Sigmoid colon (tissue), 7 donors: ENCODE results near the gene GTF3C5. TPM values are rescaled to one million over a fixed set of nuclear protein-coding genes. Genes with fewer than 3 reads are reported as not detected.
"Not testable (repeated sequence)": the region's sequence is repeated elsewhere in the genome, so short reads cannot be mapped to it uniquely, and the experiment has no call there.

Source experiments
- DNase-seq: peaks from one replicate; pipeline ENCODE4 v3.0.0-alpha.2; 2019
- H3K27ac ChIP-seq, 4 donors: fragments of 200-600 bp; sonication (generic); one replicate each; pipeline ENCODE4 v1.5.1; 2016 to 2019; ENCODE audit warnings: mild to moderate bottlenecking in 1 of 4
- H3K27me3 ChIP-seq, 3 donors: fragments of 200-600 bp; sonication (generic); one replicate each; pipeline ENCODE4 v1.5.1; 2019; ENCODE audit warnings: mild to moderate bottlenecking in 1 of 3
- H3K36me3 ChIP-seq, 4 donors: fragments of 200-600 bp; sonication (generic); one replicate each; pipeline ENCODE4 v1.5.1; 2016 to 2019
- H3K4me1 ChIP-seq, 4 donors: fragments of 200-600 bp; sonication (generic); one replicate each; pipeline ENCODE4 v1.5.1; 2017 to 2019
- H3K4me3 ChIP-seq, 4 donors: fragments of 200-600 bp; sonication (generic); one replicate each; pipeline ENCODE4 v1.5.1; 2017 to 2019; ENCODE audit warnings: mild to moderate bottlenecking in 2 of 4, moderate library complexity in 1 of 4
- H3K9me3 ChIP-seq, 4 donors: fragments of 200-600 bp in 3 of 4; sonication (generic) in 3 of 4; one replicate each; pipeline versions ENCODE4 v1.5.1 to v1.6.1; 2013 to 2019
- EP300 ChIP-seq, 4 donors: sonication (generic); formaldehyde crosslinking; IDR thresholded peaks; one replicate each; pipeline ENCODE4 v1.6.1; 2017; ENCODE audit warnings: antibody characterized with exemption in 4 of 4
- POLR2A ChIP-seq, 2 donors: fragments of 450-650 bp; IDR thresholded peaks; one replicate each; pipeline ENCODE4 v1.6.1; 2016; ENCODE audit warnings: antibody characterized with exemption in 2 of 2, mild to moderate bottlenecking in 2 of 2, moderate library complexity in 2 of 2
- POLR2AphosphoS5 ChIP-seq, 4 donors: sonication (generic); formaldehyde crosslinking; IDR thresholded peaks; one replicate each; pipeline ENCODE4 v1.6.1; 2017; ENCODE audit warnings: antibody characterized with exemption in 4 of 4
- WGBS, 2 donors: extraction: QIAGEN DNeasy Blood & Tissue Kit; methylation state at CpG; one replicate each; pipeline ENCODE4 v1.1.7; 2013; 5-methylcytosine and 5-hydroxymethylcytosine counted together
- intact Hi-C: fragments of 100-400 bp; cut with DNase I; formaldehyde crosslinking; loops from one replicate; pipeline ENCODE4 v1.15.1; 2023
- polyA plus RNA-seq, 3 donors: library from polyadenylated mRNA; stranded (reverse); fragments of 200-250 nt; gene quantifications; one replicate each; pipeline ENCODE4 v1.2.3, GENCODE V29; 2013
- total RNA-seq, 4 donors: library from RNA; depleted of rRNA; stranded (reverse); fragments of >200 nt; gene quantifications; one replicate each; pipeline ENCODE4 v1.1.0, GENCODE V29; 2016
- TF ChIP-seq, protein P1 (sequence below), 4 experiments: fragments of 450-650 bp in 3 of 4; fragments of 200-600 bp in 1 of 4; IDR thresholded peaks; one replicate each; pipeline ENCODE4 v1.5.1; 2016 to 2019; ENCODE audit warnings: antibody characterized with exemption in 4 of 4, mild to moderate bottlenecking in 3 of 4, moderate library complexity in 2 of 4
- donor health status: healthy with polysubstance abuse.
- donor health status: Bipolar disorder and iron deficiency.
- donor health status: healthy.

The GTF3C5 gene
- total and polyA plus RNA-seq, 7 donors: 25.8 to 52.7 (median 47.1) TPM

DNA sequence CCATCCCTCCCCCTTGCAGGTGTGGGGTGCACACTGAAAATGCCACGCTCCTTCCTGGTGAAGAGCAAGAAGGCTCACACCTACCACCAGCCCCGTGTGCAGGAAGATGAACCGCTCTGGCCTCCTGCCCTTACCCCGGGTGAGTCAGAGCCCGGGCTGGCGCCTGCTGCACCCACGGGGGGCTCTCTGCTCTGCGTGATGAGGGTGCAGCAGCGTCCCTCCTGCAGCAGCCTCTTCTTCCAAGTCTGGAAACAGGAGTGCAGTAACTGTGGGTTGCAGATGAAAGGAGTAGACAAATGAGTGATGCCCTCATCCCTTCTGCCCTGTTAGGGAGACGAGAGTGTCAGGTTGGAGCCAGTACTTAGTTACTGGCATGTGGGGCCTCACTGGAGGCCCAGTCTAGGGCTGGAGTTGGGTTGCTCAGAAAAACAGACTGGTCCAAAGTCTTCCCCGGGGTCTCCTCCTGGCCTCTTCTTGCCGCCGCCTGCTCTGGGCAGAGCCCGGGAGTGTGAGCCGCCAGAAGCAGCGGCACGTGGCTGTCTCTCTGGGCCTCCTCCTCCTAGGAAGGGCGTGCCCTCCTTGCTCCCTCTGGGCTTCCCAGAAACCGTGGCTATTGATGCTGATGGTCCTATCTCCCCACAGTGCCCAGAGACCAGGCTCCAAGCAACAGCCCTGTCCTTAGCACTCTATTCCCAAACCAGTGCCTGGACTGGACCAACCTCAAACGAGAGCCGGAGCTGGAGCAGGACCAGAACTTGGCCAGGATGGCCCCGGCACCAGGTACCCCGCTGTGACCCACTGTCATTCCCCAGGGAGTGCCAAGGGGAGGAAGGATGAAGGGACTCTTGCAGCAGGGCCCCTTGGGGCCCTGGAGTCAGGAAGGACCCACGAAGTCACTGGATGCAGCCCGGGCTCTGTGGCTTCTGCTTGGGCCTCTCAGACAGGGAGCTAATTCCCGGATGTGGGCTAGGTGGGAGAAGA lies 43.9 kb upstream of the GTF3C5 start:
- Histone ChIP-seq H3K4me1 (no peaks in the 10 kb centered on the region), H3K4me3 (no peak overlapping the region), H3K27ac (no peak overlapping the region), H3K27me3 (peaks cover 0 to 45% (median 10%) of the 10 kb centered on the region in 3 donors), H3K36me3 (no peaks in the 10 kb centered on the region), H3K9me3 (no peaks in the 10 kb centered on the region)
- no peak for TF ChIP-seq POLR2A (IDR thresholded peaks at IDR 0.05)
- TF ChIP-seq EP300 (IDR thresholded peaks at IDR 0.05): no peak
- TF ChIP-seq, protein P1, sequence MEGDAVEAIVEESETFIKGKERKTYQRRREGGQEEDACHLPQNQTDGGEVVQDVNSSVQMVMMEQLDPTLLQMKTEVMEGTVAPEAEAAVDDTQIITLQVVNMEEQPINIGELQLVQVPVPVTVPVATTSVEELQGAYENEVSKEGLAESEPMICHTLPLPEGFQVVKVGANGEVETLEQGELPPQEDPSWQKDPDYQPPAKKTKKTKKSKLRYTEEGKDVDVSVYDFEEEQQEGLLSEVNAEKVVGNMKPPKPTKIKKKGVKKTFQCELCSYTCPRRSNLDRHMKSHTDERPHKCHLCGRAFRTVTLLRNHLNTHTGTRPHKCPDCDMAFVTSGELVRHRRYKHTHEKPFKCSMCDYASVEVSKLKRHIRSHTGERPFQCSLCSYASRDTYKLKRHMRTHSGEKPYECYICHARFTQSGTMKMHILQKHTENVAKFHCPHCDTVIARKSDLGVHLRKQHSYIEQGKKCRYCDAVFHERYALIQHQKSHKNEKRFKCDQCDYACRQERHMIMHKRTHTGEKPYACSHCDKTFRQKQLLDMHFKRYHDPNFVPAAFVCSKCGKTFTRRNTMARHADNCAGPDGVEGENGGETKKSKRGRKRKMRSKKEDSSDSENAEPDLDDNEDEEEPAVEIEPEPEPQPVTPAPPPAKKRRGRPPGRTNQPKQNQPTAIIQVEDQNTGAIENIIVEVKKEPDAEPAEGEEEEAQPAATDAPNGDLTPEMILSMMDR (IDR thresholded peaks at IDR 0.05): no peak
- TF ChIP-seq POLR2AphosphoS5 (IDR thresholded peaks at IDR 0.05): no peak
- WGBS, 2 donors: 28 to 51% methylated on average over 26 of the region's 26 CpGs
- DNase-seq: no peak
- intact Hi-C loops: no loop called here

DNA sequence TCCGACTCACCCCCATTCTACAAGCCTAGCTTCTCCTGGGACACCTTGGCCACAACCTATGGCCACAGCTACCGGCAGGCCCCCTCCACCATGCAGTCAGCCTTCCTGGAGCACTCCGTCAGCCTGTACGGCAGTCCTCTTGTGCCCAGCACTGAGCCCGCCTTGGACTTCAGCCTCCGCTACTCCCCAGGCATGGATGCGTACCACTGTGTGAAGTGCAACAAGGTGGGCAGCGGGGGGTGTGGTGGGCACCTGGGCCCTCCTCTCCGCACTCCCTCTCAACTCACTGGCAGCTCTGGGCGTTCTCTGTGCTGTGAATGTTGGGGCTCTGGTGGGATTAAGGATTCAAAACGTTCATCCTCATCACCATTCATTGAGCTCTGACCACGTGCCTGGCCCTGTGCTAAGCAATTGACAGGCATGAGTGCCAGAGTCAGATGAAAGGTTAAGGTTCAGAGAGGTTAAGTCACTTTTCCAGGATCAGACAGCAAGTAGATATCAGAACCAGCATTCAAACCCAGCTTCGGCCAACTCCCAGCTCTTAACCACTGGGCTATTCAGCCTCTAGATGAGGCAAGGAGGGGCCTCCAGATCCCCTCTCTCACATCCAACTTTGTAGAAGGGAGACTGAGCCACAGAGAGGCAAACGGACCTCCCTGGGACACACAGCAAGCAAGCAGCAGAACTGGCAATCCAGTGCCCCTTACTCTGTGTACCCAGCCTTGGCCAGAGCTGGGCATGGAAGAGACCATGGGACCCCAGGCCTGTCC lies 42.4 kb upstream of the GTF3C5 start:
- TF ChIP-seq EP300 (IDR thresholded peaks at IDR 0.05) (no peak), POLR2A (IDR thresholded peaks at IDR 0.05) (no peak), POLR2AphosphoS5 (IDR thresholded peaks at IDR 0.05) (no peak)
- TF ChIP-seq, protein P1 (IDR thresholded peaks at IDR 0.05): no peak
- H3K4me1 ChIP-seq: no peaks in the 10 kb centered on the region
- intact Hi-C loops: no loop called here
- WGBS, 2 donors: 78 to 84% methylated on average over 14 of the region's 14 CpGs
- H3K27ac ChIP-seq: no peak overlapping the region
- DNase-seq: no peak
- no peak overlapping the region for H3K4me3 ChIP-seq
- H3K27me3 ChIP-seq: peaks cover 1 to 51% (median 20%) of the 10 kb centered on the region in 3 donors
- H3K9me3 ChIP-seq: no peaks in the 10 kb centered on the region
- no peaks in the 10 kb centered on the region for H3K36me3 ChIP-seq

DNA sequence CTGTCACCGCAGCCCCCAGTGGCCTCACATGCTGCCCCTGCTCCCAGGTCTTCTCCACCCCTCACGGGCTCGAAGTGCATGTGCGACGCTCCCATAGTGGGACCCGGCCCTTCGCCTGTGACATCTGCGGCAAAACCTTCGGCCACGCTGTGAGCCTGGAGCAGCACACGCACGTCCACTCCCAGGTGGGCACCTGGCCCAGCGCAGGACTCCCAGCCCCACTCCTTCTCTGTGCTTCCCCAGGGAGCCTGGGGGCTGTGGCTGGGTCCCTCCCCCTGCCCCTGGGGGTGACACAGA lies 41.8 kb upstream of the GTF3C5 start:
- intact Hi-C loops: no loop called here
- Histone ChIP-seq H3K4me3 (no peak overlapping the region), H3K36me3 (no peaks in the 10 kb centered on the region), H3K4me1 (no peaks in the 10 kb centered on the region), H3K9me3 (no peaks in the 10 kb centered on the region), H3K27me3 (peaks cover 6 to 57% (median 23%) of the 10 kb centered on the region in 3 donors), H3K27ac (no peak overlapping the region)
- no peak for TF ChIP-seq POLR2AphosphoS5 (IDR thresholded peaks at IDR 0.05)
- TF ChIP-seq, protein P1 (IDR thresholded peaks at IDR 0.05): no peak
- TF ChIP-seq EP300 (IDR thresholded peaks at IDR 0.05): no peak
- TF ChIP-seq POLR2A (IDR thresholded peaks at IDR 0.05): no peak
- WGBS, 2 donors: 90 to 93% methylated on average over 13 of the region's 13 CpGs
- no peak for DNase-seq

DNA sequence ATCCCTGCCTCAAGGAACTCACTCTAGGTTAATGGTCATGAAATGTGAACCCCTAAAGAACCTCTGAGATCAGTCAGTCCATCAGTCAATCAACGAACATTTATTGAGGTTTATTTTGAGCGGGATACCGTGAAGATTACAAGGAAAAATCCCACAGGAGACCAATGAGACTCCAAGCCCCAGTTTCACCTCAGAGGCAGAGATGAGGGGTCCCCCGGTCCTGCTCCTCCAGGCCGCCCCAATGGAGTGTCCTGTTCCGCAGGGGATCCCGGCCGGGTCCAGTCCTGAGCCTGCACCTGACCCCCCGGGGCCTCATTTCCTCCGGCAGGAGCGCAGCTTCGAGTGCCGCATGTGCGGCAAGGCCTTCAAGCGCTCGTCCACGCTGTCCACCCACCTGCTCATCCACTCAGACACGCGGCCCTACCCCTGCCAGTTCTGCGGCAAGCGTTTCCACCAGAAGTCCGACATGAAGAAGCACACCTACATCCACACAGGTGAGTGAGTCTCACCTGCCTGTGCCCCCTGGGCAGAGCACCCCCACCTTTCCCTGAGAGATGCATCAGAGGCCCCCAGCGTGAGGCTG lies 41.3 kb upstream of the GTF3C5 start:
- H3K4me1 ChIP-seq: no peaks in the 10 kb centered on the region
- TF ChIP-seq POLR2A (IDR thresholded peaks at IDR 0.05): no peak
- no peak for TF ChIP-seq POLR2AphosphoS5 (IDR thresholded peaks at IDR 0.05)
- TF ChIP-seq EP300 (IDR thresholded peaks at IDR 0.05): no peak
- TF ChIP-seq, protein P1 (IDR thresholded peaks at IDR 0.05): no peak
- DNase-seq: no peak
- H3K27ac ChIP-seq: no peak overlapping the region
- WGBS, 2 donors: 80 to 90% methylated on average over 23 of the region's 23 CpGs
- intact Hi-C loops: no loop called here
- no peak overlapping the region for H3K4me3 ChIP-seq
- H3K27me3 ChIP-seq: peaks cover 6 to 60% (median 29%) of the 10 kb centered on the region in 3 donors
- no peaks in the 10 kb centered on the region for H3K9me3 ChIP-seq
- no peaks in the 10 kb centered on the region for H3K36me3 ChIP-seq

DNA sequence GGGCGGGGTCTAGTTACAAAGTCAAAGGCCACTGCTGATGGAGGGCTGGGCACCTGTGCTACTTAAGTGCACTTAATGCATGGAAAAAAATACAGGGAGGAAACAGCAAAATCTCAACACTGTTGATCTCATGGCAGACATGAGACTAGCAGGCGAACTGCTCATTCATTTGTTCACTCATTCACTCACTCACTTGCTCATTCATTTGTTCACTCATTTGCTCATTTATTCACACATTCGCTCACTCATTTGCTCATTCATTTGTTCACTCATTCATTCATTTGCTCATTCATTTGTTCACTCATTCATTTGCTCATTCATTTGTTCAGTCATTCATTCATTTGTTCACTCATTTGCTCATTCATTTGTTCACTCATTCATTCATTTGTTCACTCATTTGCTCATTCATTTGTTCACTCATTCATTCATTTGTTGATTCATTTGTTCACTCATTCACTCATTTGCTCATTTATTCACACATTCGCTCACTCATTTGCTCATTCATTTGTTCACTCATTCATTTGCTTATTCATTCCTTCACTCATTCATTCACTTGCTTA lies 40.7 kb upstream of the GTF3C5 start:
- WGBS, 2 donors: 61 to 79% methylated on average over 4 of the region's 4 CpGs
- peaks cover 6 to 60% (median 32%) of the 10 kb centered on the region in 3 donors for H3K27me3 ChIP-seq
- H3K27ac ChIP-seq, intact Hi-C loops, H3K4me3 ChIP-seq, DNase-seq, H3K4me1 ChIP-seq, H3K36me3 ChIP-seq, H3K9me3 ChIP-seq: not testable (repeated sequence)
